HG03135 (cell line): ENCODE data around the gene MYO3B.
"Not testable (repeated sequence)": the region's sequence is repeated elsewhere in the genome, so short reads cannot be mapped to it uniquely, and the experiment has no call there.

Experiments used
- ATAC-seq: cut with Tn5 transposase; IDR thresholded peaks from one replicate; pipeline ENCODE4 v1.9.1; 2021; ENCODE audit warnings: mild to moderate bottlenecking, moderate library complexity; ENCODE audit not compliant: unreplicated experiment

Gene MYO3B

GRCh38 chr2:170212625-170213280 is 34.8 kb downstream of the MYO3B start:
- ATAC-seq = no peak

- not testable (repeated sequence) for ATAC-seq
These were observed 35.3 kb downstream of the MYO3B start for GRCh38 chr2:170213281-170213625.

- ATAC-seq = no peak
These were observed 35.7 kb downstream of the MYO3B start for GRCh38 chr2:170213651-170214050.

GRCh38 chr2:170214309-170214948 is 36.5 kb downstream of the MYO3B start:
- no peak for ATAC-seq

- no peak for ATAC-seq
These were observed 37.1 kb downstream of the MYO3B start for GRCh38 chr2:170215021-170215420.

- ATAC-seq = no peak
These were observed 38.5 kb downstream of the MYO3B start for GRCh38 chr2:170216428-170216827.

DNA sequence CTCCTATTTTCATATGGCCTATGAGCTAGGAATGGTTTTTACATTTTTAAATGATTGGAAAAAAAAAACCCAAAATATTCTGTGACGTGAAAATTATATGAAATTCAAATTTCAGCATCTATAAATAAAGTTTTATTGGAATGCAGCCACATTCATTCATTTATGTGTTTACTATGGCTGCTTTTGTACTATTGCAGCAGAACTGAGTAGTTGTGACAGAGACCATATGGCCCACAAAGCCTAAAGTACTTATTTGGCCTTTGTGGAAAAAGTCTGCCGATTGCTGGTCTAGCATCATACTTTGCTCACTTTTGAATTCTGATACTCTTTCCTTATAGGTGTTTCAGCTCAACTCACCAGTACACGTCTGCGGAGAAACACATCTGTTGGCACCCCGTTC is 39.0 kb downstream of the MYO3B start:
- no peak for ATAC-seq

DNA sequence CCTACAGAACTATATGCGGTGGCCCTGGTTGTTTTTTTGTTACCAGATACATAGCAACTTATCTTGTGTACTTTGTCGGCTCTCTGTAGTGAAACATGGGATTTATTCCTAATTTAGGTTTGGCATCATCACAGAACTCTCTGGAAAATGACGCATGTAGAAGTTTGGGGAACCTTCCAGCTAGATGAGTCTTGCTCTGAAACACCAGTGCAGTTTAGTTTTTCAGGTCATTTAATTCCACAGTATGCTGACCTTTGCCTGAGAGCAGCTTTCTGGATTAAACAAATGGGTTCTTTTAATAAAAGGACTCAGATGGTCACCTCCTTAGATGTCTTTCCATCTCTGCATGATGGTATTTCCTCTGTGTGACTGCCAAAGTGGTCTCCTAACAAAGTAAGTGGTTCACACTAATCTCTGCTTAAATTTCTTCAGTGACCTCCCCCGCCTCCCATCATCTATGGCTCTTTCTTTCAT is 39.9 kb downstream of the MYO3B start:
- ATAC-seq = no peak

DNA sequence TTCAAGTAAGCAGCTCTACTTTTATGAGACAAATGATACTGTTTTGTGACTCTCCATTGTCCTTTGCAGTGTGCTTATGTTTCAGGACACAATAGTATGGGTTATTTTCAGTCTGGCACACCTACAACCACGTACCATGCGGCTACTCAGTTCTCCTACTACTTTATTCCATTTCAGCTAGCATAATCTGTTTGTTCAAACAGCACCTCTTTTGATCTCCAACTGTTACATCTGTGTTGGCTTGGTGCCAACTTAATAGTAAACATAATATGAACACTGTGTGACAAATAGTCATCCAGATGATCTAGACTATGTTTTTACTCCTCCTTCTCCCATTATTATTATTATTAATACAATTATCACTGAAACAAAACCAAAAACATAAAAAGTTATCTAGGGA is 40.5 kb downstream of the MYO3B start:
- no peak for ATAC-seq

DNA sequence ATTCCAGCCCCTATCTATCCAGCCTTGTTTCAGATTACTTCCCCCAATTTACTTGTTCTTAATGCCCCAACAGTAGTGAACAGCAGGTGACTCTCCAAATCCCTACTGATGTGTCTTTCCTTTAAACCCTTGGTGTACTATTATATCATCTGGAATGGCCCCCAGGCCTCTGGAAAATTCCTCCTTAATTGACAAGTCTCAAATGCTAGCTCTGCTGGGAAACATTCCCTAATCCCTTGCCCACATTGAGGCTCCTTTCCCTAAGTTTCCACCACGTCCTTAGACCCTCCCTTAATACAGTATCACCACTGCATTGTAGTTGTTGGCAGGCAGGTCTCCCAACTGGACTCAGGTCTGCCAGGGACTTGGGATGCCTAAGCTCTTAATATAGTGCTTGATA is 41.0 kb downstream of the MYO3B start:
- ATAC-seq = no peak

- no peak for ATAC-seq
These were observed 43.7 kb downstream of the MYO3B start for GRCh38 chr2:170221317-170222288.

GRCh38 chr2:170222298-170222697 is 44.4 kb downstream of the MYO3B start:
- ATAC-seq = no peak

DNA sequence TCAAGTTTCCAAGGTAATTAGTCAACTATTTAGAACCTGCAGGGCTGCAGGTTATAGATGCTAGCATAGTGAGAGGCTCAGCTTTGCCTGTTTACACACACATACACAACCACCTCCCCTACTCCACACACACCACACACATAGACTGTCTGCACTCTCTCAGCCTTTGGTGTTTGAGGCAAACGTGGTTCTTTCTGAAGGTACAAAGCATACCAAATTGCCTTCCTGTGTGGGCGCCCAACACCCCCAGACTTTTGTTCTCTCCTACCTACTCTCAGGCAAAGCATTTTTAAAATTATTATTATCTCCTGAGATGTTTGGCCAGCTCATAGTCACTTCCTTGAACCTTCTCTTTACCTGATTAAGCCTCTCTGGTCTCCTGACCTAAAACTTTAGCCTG is 44.9 kb downstream of the MYO3B start:
- no peak for ATAC-seq

DNA sequence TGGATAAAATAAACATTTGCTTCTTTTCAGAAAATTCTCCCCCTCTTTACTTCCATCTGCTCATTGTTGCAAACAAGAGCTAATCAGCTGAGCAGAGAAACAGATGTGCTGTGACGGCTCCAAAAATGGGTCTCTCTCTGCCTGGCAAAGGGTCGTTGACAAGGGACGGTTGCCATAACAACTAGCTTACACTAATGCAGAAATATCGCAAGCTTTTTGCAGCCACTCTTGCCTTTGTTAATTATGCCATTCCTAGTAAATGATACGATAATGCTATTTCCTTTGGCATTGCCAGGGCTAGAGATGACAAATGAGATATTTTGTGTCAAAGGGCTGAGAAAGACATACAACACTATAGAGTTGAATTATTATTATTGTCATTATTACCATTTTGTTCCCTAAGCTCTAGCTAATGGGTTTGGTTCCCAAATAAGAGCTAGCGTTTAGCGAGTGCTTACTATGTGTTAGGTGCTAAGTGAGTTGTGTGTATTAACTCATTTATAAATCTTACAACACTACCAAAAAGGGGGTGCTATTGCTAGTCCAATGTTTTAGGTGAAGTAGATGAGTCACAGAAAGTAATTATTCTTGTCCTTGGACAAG is 46.8 kb downstream of the MYO3B start:
- ATAC-seq = no peak

- ATAC-seq = no peak
These were observed 48.3 kb downstream of the MYO3B start for GRCh38 chr2:170226216-170226615.

- peak; percentile 67 for ATAC-seq
These were observed 49.6 kb downstream of the MYO3B start for GRCh38 chr2:170227507-170227947.

- no peak for ATAC-seq
These were observed 50.0 kb downstream of the MYO3B start for GRCh38 chr2:170227951-170228350.

GRCh38 chr2:170228429-170228828 is 50.5 kb downstream of the MYO3B start:
- no peak for ATAC-seq

DNA sequence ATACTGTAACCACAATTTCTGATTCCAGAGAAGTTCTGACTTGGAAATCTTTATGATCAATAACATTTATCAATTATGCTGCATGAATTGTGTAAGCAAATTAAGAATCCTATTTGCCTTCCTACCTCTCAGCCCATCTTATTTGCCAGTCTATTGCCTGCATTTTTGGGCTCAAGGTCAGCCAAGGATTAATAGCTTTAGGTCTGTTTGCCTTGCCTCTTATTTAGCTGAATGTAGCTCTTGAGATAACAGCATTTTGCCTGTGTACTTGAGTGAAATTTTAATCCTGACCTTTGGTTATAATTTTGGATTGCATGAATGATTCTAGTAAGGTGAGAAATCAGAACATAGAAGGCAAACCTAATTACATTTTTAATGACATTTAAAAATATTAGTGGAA is 51.2 kb downstream of the MYO3B start:
- no peak for ATAC-seq

DNA sequence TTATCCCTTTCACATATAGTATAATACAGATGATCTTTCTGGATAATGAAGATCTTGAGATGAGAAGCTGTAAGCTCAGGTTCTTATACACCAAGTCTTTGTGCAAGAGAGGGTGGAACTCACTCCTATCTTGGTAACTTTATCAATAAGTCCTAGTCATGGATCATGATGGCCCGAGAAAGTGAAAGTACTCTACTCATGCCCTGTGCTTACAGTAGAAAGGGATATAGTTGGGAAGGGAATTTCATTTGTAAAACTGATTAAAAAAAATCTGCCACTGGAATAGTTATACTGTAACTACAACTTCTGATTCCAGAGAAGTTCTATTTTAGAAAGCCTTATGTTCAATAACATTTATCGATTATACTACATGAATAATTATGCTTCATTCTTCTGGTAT is 51.8 kb downstream of the MYO3B start:
- ATAC-seq = no peak
